Transverse colon (tissue), 4 donors: ENCODE data around the gene SDK1. TPM values are rescaled to one million over a fixed set of nuclear protein-coding genes. Genes with fewer than 3 reads are reported as not detected.

ENCODE experiments used
- DNase-seq: peaks from one replicate; pipeline ENCODE4 v3.0.0-alpha.2; 2019
- H3K27ac ChIP-seq, 4 donors: fragments of 200-600 bp; sonication (generic); 2 replicates each; pipeline ENCODE4 v1.5.1; 2016 to 2018; ENCODE audit warnings: inconsistent platforms in 4 of 4
- H3K27me3 ChIP-seq: fragments of 200-600 bp; sonication (generic); 2 replicates; pipeline ENCODE4 v1.5.1; 2017; ENCODE audit warnings: inconsistent platforms
- H3K36me3 ChIP-seq, 4 donors: fragments of 200-600 bp; sonication (generic); 2 replicates each; pipeline ENCODE4 v1.5.1; 2017 to 2019; ENCODE audit warnings: inconsistent platforms in 4 of 4
- H3K4me1 ChIP-seq, 4 donors: fragments of 200-600 bp; sonication (generic); 2 replicates each; pipeline ENCODE4 v1.5.1; 2017 to 2020; ENCODE audit warnings: inconsistent platforms in 4 of 4
- H3K4me3 ChIP-seq, 4 donors: fragments of 200-600 bp; sonication (generic); 1 replicate in 1 of 4; 2 replicates in 3 of 4; pipeline versions ENCODE4 v1.5.1 to v1.6.1; 2017 to 2019; ENCODE audit warnings: inconsistent platforms in 4 of 4
- H3K9me3 ChIP-seq, 2 donors: fragments of 200-600 bp; sonication (generic); 2 replicates each; pipeline ENCODE4 v1.5.1; 2017 to 2019; ENCODE audit warnings: inconsistent platforms in 2 of 2
- EP300 ChIP-seq: sonication (generic); formaldehyde crosslinking; IDR thresholded peaks from one replicate; pipeline ENCODE4 v1.6.1; 2017; ENCODE audit warnings: antibody characterized with exemption, low read depth
- POLR2A ChIP-seq: fragments of 450-650 bp; IDR thresholded peaks from one replicate; pipeline ENCODE4 v1.6.1; 2016; ENCODE audit warnings: antibody characterized with exemption, mild to moderate bottlenecking, moderate library complexity
- POLR2AphosphoS5 ChIP-seq, 3 donors: sonication (generic); formaldehyde crosslinking; IDR thresholded peaks; one replicate each; pipeline ENCODE4 v1.6.1; 2016; ENCODE audit warnings: antibody characterized with exemption in 3 of 3
- WGBS, 2 donors: methylation state at CpG; one replicate each; pipeline ENCODE4 v1.1.5; 2018; ENCODE audit warnings: low coverage in 1 of 2; 5-methylcytosine and 5-hydroxymethylcytosine counted together
- in situ Hi-C, 4 donors: fragments of 200-750 bp; cut with MboI; loops; one replicate each; pipeline versions ENCODE4 v1.15.0 to v1.15.1; 2017; ENCODE audit warnings: low sequenced_read_pairs in 3 of 4, low pct_ligation_motif_present in 1 of 4, low pct_unique_long_range_greater_than_20kb in 1 of 4
- intact Hi-C: fragments of 100-400 bp; cut with DNase I; formaldehyde crosslinking; loops from one replicate; pipeline ENCODE4 v1.15.1; 2023; ENCODE audit warnings: low total_unique reads
- total RNA-seq, 4 donors: library from RNA; depleted of rRNA; stranded (reverse); fragments of >200 nt; gene quantifications; one replicate each; pipeline ENCODE4 v1.1.0, GENCODE V29; 2016
- TF ChIP-seq, protein P1 (sequence below), 5 experiments: fragments of 200-600 bp in 3 of 5; fragments of 450-650 bp in 2 of 5; sonication (generic) in 3 of 5; IDR thresholded peaks; 1 replicate in 2 of 5; 2 replicates in 3 of 5; pipeline ENCODE4 v1.5.1; 2016 to 2017; ENCODE audit warnings: antibody characterized with exemption in 5 of 5, inconsistent platforms in 3 of 5, mild to moderate bottlenecking in 2 of 5, moderate library complexity in 1 of 5

Gene SDK1
- total RNA-seq, 4 donors from 2014 or later, result 4.0 to 8.6 (median 5.4) TPM

DNA sequence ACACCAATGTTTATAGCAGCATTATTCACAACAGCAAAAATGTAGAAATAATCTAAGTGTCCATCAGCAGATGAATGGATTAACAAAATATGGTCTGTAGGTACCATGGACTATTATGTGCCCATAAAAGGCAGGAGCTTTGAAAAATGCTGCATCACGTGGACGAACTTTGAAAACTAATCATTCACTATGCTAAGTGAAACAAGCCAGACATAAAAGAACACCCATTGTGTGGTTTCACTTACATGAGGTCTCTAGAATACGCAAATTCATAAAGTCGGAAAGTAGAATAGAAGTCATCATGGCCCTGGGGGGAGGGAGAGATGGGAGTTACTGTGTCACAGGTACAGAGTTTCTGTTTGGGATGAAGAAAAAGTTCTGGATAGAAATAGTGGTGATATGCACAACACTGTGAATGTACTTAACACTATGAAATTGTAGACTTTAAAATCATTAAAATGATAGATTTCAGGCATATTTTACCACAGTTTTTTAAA lies 377.3 kb downstream of the SDK1 start:
- 80 to 82% methylated on average over 3 to 4 of the region's 4 CpGs for WGBS, 2 donors
- Histone ChIP-seq H3K27me3 (no peaks in the 10 kb centered on the region), H3K4me1 (no peaks in the 10 kb centered on the region), H3K36me3 (no peaks in the 10 kb centered on the region), H3K27ac (no peak overlapping the region), H3K4me3 (no peak overlapping the region), H3K9me3 (no peaks in the 10 kb centered on the region)
- in situ Hi-C loops, result no loop called here
- DNase-seq, result no peak
- intact Hi-C loops, result no loop called here
- TF ChIP-seq POLR2AphosphoS5 (IDR thresholded peaks at IDR 0.05), result no peak
- TF ChIP-seq, protein P1, sequence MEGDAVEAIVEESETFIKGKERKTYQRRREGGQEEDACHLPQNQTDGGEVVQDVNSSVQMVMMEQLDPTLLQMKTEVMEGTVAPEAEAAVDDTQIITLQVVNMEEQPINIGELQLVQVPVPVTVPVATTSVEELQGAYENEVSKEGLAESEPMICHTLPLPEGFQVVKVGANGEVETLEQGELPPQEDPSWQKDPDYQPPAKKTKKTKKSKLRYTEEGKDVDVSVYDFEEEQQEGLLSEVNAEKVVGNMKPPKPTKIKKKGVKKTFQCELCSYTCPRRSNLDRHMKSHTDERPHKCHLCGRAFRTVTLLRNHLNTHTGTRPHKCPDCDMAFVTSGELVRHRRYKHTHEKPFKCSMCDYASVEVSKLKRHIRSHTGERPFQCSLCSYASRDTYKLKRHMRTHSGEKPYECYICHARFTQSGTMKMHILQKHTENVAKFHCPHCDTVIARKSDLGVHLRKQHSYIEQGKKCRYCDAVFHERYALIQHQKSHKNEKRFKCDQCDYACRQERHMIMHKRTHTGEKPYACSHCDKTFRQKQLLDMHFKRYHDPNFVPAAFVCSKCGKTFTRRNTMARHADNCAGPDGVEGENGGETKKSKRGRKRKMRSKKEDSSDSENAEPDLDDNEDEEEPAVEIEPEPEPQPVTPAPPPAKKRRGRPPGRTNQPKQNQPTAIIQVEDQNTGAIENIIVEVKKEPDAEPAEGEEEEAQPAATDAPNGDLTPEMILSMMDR (IDR thresholded peaks at IDR 0.05), result no peak
- TF ChIP-seq POLR2A, result no peak
- TF ChIP-seq EP300, result no peak

DNA sequence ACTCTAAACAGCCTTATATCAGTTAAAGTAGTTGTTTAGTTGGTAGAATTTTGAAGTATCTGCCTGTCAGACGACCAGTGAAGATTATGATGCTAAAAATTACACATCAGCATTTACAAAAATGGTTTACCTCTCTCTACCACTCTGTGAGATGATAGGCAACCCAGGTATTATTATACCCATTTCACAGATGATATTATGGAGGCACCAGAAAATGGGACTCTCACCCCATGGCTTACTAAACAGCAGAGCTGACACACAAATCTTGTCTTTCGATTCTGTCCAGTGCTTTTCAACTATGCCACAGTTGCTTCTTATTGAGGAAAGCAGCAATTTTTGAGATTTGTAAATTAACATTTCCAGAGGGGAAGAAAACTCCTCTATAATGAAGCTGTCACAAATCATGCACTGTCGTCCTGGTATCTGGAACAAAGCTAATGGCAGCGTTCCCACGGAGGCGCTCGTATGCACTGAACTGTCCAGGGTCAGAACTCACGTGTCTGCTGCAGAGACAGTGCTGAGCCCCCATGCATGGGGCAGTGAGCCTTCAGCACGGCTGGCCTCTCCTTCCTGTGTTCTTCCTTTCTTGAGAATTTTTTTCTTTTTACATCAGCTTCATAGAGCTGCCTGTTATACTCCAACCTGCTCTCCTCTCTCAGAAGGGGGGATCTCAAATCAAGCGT lies 381.1 kb downstream of the SDK1 start:
- H3K9me3 ChIP-seq, result no peaks in the 10 kb centered on the region
- intact Hi-C loops (no loop called here), in situ Hi-C loops (no loop called here)
- H3K4me3 ChIP-seq, result no peak overlapping the region
- H3K36me3 ChIP-seq, result no peaks in the 10 kb centered on the region
- no peaks in the 10 kb centered on the region for H3K4me1 ChIP-seq
- DNase-seq, result no peak
- H3K27ac ChIP-seq, result no peak overlapping the region
- no peak for TF ChIP-seq POLR2AphosphoS5 (IDR thresholded peaks at IDR 0.05)
- TF ChIP-seq EP300, result no peak
- TF ChIP-seq POLR2A, result no peak
- TF ChIP-seq, protein P1 (IDR thresholded peaks at IDR 0.05), result no peak
- 55 to 61% methylated on average over 10 of the region's 10 CpGs for WGBS, 2 donors
- H3K27me3 ChIP-seq, result no peaks in the 10 kb centered on the region

DNA sequence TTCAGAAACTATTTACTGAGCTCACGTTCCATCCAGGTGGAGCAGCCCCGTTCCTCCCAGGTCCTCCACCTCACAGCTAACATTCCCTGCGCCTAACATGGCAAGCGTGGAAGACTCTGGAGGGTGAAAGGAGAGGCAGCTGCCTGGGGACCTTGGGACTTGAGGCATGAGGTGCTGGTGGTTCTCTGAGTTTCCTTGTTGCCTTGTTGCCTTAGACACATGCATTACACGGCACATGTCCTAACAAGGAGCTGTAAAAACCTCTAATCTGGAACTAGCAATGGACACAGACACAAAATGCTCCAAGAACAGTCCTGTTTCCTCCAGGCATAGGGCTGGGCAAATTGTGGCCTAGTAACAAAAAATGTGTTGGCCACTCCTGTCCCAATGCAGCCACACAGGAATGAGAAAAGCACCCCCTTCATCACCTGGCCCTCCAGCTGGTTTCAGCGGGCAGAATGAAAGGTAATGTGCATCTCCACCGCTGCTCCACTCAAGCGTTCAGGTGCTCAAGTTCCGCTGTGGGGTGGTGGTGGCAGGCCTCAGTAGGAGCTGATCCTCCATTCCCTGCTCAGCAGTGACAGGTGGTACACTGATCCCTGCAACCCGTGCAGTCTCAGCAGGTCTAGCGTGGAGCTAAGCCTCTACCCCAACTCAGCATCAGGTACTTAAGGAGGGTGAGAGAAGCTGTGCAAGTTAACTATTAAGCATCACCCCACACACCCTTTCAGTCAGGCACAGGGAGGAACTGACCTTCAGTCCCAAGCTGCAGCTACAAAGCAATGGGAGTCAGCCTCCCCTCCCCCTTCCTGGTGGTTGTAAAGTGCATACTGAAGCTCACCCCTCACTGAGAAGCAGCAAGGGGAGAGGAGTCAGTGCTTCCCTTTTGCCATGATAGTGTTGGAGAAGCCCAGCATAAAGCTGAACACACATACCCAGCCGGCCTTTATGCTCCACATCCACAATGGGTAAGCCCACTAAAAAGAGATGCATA lies 382.8 kb downstream of the SDK1 start:
- TF ChIP-seq POLR2AphosphoS5 (IDR thresholded peaks at IDR 0.05) (no peak), POLR2A (no peak), EP300 (no peak)
- TF ChIP-seq, protein P1 (IDR thresholded peaks at IDR 0.05), result no peak
- H3K9me3 ChIP-seq, result no peaks in the 10 kb centered on the region
- H3K27ac ChIP-seq, result no peak overlapping the region
- H3K27me3 ChIP-seq, result no peaks in the 10 kb centered on the region
- no peak overlapping the region for H3K4me3 ChIP-seq
- DNase-seq, result peak; percentile 33
- in situ Hi-C loops (no loop called here), intact Hi-C loops (no loop called here)
- no peaks in the 10 kb centered on the region for H3K4me1 ChIP-seq
- 67 to 75% methylated on average over 2 to 12 of the region's 12 CpGs for WGBS, 2 donors
- no peaks in the 10 kb centered on the region for H3K36me3 ChIP-seq

DNA sequence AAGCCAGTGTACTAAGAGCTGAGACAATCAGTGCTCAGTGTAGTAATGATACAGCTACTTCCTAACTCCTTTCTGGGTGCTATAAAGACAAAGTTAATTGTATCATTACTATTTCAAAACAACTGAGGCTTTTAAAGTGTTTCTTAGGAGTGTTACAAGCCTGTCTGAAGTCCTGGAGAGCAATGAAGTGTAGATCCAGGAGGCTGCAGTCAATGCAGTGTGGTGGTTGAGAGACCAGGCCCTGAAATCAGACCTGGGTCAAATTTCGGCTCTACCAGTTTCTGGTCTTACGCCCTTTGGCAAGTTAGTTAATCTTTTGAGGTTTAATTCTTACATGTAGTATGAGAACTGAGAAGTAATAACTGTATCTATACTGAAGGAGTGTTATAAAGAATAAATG lies 387.0 kb downstream of the SDK1 start:
- intact Hi-C loops, result no loop called here
- in situ Hi-C loops, result no loop called here
- no peak for DNase-seq
- no peak overlapping the region for H3K27ac ChIP-seq
- no peaks in the 10 kb centered on the region for H3K36me3 ChIP-seq
- no peak overlapping the region for H3K4me3 ChIP-seq
- WGBS, 2 donors, result 40 to 67% methylated on average over 1 to 2 of the region's 2 CpGs
- no peaks in the 10 kb centered on the region for H3K4me1 ChIP-seq
- no peak for TF ChIP-seq EP300
- no peak for TF ChIP-seq POLR2A
- no peak for TF ChIP-seq POLR2AphosphoS5 (IDR thresholded peaks at IDR 0.05)
- TF ChIP-seq, protein P1 (IDR thresholded peaks at IDR 0.05), result no peak
- no peaks in the 10 kb centered on the region for H3K9me3 ChIP-seq
- H3K27me3 ChIP-seq, result no peaks in the 10 kb centered on the region
